ENCODE data around the gene UNC79.

UNC79 gene

DNA sequence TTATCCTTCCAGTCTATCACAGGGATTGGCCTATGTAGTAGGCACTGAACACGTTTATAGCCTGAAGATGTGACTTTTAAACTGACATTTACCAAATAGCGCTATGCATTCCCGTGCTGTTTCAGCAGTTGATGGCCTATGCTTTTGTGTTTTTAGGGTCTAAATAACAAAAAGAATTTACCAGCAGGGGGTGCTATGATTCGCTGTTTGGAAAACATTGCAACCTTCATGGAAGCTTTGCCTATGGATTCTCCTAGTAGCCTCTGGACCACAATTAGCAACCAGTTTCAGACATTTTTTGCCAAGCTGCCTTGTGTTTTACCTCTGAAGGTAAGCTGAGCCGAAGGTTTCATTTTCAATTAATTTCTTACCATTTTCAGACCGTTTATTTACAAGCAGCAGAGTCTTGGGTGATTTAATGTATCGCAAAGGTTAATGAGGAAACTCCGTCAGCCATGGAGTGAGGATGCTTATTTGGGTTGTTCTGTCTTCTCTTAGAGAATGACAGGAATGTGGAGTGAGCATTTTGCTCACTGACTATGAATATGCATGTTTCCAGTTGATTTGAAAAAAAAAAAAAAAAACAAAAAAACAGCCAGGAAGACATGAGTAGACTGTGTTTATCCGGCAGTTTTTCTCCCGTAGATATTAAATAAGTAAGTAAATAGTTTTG lies 224.5 kb downstream of the UNC79 start:
- no peak for DNase-seq (ENCODE audit: low read depth in 1 of 2, low spot score in 1 of 2)

GRCh38 chr14:93657875-93658274 lies 227.1 kb downstream of the UNC79 start:
- no peak for DNase-seq (ENCODE audit: low read depth in 1 of 2, low spot score in 1 of 2)

DNA sequence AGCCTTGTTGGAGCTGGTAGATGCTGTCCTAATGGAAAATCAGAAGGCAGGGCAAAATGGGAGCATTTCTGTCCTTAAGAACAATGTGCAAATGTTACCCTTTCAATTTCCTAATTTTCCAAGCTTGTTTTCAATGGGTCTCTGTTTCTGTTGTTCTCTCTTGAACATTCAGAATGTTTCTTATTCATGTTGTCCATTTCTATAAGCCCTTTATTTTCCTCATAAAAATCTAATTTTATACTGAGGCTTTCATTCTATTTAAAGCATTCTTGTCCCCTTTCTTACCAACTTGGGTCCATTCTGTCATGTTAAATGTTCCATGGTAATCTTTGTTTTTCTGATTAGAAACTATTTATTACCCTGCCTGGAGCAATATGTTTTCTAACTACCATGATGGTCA lies 232.6 kb downstream of the UNC79 start:
- no peak for DNase-seq (ENCODE audit: low read depth in 1 of 2, low spot score in 1 of 2)

DNA sequence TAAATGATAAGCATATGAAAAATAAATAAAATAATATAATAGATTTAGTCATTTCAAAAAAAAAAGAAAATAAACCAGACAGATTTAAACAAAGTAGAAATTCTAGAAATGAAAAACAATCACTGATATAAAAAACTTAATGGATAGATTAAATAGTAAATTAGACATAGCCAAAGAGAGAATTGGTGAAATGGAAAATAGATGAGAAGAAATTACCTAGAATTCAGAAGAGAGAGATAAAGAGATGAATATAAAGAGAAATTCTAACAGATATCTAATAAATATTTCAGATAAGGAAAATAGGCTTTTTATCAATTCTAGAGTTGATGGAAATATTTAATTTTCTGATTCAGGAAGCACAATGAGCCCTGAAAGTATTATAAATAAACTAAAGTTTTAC lies 234.4 kb downstream of the UNC79 start:
- no peak for DNase-seq (ENCODE audit: low read depth in 1 of 2, low spot score in 1 of 2)

DNA sequence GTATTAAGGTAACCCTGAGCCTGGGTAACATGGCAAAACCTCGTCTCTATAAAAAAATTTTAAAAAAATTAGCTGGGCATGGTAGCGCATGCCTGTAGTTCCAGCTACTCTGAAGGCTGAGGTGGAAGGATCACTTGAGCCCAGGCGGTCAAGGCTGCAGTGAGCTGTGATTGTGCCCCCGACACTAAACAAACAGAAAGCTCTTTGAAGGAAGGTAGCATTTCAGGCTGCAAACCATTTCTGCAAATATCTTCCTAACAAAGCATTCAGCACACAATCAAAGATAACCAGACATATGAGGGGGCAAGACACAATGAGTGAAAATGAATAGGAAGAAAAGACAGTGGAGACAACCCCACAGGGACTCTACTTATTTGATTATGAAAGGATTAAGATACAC lies 238.9 kb downstream of the UNC79 start:
- DNase-seq (ENCODE audit: low read depth in 1 of 2, low spot score in 1 of 2) = no peak

DNA sequence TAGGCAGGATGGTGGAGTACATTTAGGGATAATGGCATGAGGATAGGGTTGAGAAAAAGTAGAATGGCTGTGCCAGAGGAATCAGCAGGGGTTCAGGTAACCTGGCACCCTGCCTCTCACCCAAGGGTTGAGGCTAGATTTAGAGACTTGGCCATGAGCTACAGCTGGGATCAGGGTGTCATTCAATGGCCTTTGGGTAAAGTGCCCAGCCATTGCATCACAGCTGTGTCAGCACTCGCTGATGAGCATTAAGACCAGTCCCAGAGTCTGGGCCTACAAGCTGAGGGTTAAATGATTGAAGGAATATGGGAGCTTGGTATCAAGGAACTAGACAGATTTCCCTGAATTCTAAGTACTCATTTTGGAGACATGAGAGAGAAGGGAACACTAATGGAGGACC lies 243.6 kb downstream of the UNC79 start:
- no peak for DNase-seq (ENCODE audit: low read depth in 1 of 2, low spot score in 1 of 2)

DNA sequence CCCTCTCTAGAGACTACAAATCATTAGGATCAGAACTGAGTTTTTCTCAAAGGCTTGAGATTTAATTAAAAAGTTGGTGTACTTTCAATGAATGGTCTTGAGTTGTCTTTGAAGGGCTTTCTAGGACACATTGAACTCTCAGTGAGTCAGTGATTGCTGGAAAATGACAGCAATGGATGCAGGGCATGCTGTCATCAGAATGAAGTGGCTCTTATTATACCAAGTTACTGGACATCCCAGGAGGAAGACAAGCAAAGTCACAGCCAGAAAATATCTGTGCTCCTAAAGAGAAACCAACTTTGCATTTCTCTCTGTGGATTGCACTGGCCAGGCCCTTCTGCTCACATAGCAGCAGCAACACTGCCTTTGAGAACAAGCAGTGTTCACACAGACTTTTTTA lies 244.9 kb downstream of the UNC79 start:
- no peak for DNase-seq (ENCODE audit: low read depth in 1 of 2, low spot score in 1 of 2)

DNA sequence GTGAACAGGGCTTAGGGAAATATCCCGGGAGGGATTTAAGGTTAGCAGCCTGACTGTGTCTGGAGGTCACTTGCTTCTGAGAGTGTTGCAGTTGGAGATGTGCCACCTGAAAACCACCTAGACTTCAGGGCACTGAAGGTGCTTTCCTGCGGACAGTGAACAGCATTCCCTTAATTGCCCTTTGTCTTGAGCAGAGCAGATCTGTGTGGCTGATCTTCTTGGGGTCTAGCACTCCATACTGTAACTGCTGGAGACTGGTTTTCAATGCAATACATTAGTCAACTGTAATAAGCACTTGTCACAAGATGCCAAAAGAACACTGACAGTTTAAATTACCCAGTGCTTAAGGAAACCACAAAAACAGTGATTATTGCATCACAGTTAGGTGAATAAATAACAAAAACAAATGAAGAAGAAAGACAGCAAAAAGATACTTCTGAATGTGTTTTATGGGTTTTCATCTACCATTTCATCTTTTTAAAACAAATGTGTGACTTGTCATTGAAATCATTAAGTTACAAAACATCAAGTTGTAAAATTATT lies 245.7 kb downstream of the UNC79 start:
- DNase-seq (ENCODE audit: low read depth in 1 of 2, low spot score in 1 of 2) = no peak

GRCh38 chr14:93682459-93682858 lies 251.7 kb downstream of the UNC79 start:
- DNase-seq (ENCODE audit: low read depth in 1 of 2, low spot score in 1 of 2) = no peak

GRCh38 chr14:93683226-93683625 lies 252.5 kb downstream of the UNC79 start:
- no peak for DNase-seq (ENCODE audit: low read depth in 1 of 2, low spot score in 1 of 2)

GRCh38 chr14:93685121-93685895 lies 254.6 kb downstream of the UNC79 start:
- DNase-seq (ENCODE audit: low read depth in 1 of 2, low spot score in 1 of 2) = no peak

DNA sequence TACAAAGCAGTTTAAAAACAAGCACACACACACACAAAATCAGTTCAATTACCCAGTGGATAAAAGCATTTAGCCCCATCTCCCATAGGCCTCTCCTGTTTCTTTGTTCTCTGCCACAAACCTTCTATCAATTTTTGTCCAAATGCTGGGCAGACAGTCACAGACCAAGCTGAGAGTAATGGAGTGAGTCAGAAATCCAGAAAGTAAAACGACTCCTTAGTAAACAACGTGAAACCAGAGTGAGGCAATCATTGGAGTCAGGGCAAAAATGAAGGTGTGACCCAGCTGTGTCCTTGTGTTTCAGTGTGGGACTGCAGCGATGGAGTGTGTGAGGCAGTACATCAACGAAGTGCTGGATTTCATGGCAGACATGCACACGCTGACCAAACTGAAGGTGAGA lies 255.5 kb downstream of the UNC79 start:
- DNase-seq (ENCODE audit: low read depth in 1 of 2, low spot score in 1 of 2) = no peak

- DNase-seq (ENCODE audit: low read depth in 1 of 2, low spot score in 1 of 2) = no peak
Measured at GRCh38 chr14:93688239-93688666, 257.5 kb downstream of the UNC79 start.

- DNase-seq (ENCODE audit: low read depth in 1 of 2, low spot score in 1 of 2) = no peak
Measured at GRCh38 chr14:93688820-93689219, 258.1 kb downstream of the UNC79 start.

DNA sequence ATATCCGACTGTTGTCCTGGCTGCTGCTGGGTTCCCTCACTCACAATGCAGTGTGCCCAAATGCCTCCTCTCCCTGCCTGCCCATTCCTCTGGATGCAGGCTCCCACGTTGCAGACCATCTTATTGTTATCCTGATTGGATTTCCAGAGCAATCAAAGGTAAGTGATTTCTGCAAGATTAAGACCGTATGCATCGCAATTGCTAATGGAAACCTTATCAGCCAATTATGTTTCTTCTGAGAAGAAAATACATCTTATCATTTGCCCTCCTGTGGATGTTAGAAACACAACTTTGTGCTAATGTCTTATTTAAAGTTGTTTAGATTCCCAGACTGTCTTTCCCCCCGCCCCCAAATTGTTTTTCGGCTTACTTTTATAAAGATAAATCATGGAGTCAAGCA lies 259.4 kb downstream of the UNC79 start:
- no peak for DNase-seq (ENCODE audit: low read depth in 1 of 2, low spot score in 1 of 2)

GRCh38 chr14:93691042-93691780 lies 260.5 kb downstream of the UNC79 start:
- no peak for DNase-seq (ENCODE audit: low read depth in 1 of 2, low spot score in 1 of 2)

GRCh38 chr14:93693914-93694313 lies 263.2 kb downstream of the UNC79 start:
- no peak for DNase-seq (ENCODE audit: low read depth in 1 of 2, low spot score in 1 of 2)

- DNase-seq (ENCODE audit: low read depth in 1 of 2, low spot score in 1 of 2) = no peak
Measured at GRCh38 chr14:93700928-93701327, 270.2 kb downstream of the UNC79 start.

- no peak for DNase-seq (ENCODE audit: low read depth in 1 of 2, low spot score in 1 of 2)
Measured at GRCh38 chr14:93701562-93701961, 270.8 kb downstream of the UNC79 start.

DNA sequence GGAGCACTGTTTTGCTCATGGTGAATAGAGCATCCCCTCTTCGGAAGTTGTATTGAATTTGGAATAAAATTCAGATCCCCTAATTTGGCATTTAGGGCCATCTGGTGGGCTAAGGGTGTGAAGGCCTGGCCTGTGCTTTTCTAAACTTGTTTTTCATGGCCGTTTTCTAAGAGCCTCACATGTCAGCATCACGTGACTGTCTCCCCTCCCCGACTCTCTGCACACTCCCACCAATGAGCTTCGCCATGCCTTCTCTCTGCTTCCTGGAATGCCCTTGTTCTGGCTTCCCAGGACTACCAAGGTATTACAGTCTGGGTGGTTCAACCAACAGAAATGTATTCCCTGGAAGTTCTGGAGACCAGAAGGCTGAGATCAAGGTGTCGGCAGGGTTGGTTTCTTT lies 272.2 kb downstream of the UNC79 start:
- no peak for DNase-seq (ENCODE audit: low read depth in 1 of 2, low spot score in 1 of 2)

GRCh38 chr14:93703941-93704340 lies 273.2 kb downstream of the UNC79 start:
- DNase-seq (ENCODE audit: low read depth in 1 of 2, low spot score in 1 of 2) = no peak

All from activated CD4-positive, alpha-beta T cell treated with anti-CD3 and anti-CD28 coated beads, Interleukin-2, amount 50 U/mL, for 24 hours (primary cell).